GM08714 (cell line): ENCODE data around the gene RPL29.

Source experiments
- H3K4me3 ChIP-seq: fragments of 200-500 bp; sonication (Bioruptor generic); 2 replicates; pipeline ENCODE4 v1.5.1; 2014; ENCODE audit warnings: mild to moderate bottlenecking, low read length, inconsistent platforms
- ZNF274 ChIP-seq: IDR thresholded peaks from 2 replicates; pipeline ENCODE4 v1.6.1; 2012; ENCODE audit warnings: mild to moderate bottlenecking, low read depth, low read length

RPL29 gene

DNA sequence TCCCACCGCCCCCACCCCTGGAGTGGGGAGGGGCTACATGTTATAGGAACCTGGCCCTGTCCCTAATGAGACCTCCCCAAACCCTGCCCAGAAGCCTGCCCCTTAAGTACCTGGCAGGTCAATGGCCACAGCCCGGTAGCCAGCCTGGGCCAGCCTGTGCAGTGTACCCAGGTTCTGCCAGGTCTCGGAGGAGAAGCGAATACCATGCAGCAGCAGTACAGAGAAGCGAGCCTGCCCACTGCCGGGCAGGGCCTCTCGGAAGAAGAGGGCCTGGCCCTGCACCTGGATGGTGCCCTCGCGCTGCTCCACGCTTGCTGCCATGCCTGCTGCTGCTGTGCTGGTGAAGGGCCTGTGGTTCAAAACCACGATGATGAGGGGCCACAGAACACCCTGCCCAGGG lies 24.3 kb downstream of the RPL29 start:
- H3K4me3 ChIP-seq, result no peak overlapping the region
- TF ChIP-seq ZNF274, result no peak

- H3K4me3 ChIP-seq, result no peak overlapping the region
- TF ChIP-seq ZNF274, result no peak
These were observed 24.9 kb downstream of the RPL29 start for GRCh38 chr3:51970606-51971300.

GRCh38 chr3:51969841-51970240 lies 25.9 kb downstream of the RPL29 start:
- no peak for TF ChIP-seq ZNF274
- H3K4me3 ChIP-seq, result no peak overlapping the region

GRCh38 chr3:51968883-51969678 lies 26.6 kb downstream of the RPL29 start:
- no peak for TF ChIP-seq ZNF274
- no peak overlapping the region for H3K4me3 ChIP-seq

DNA sequence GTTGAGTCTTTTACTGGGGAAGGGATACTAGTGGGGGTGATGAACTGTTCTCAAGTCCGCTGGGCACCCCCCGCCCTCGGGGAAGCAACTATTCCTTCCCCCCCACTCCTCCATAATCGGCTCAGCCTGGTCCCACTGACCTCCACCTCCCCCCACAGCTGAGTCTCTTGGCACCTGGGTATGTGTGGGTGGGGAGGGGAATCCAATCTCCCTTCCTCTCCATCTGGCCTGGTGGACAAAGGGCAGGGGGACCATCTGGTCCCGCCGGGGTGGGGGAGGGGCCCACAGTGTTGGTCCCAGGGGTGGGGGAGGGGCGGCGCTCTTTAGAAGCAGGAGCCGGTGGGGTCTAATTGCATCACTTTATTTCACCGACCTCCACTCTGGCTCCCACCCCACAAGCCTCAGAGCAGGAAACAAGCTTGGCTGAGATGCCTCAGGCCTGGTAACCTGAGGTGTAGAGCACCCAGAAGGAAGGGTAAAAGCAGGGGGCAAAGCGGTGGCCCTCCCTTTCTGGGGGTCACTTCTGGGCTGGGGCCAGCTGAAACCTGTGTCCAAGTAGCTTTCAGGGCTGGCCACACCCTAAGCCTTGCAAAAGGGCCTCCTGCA lies 27.4 kb downstream of the RPL29 start:
- no peak for TF ChIP-seq ZNF274
- peak overlapping the region; percentile 49; the same call in 1 of the 2 replicates for H3K4me3 ChIP-seq

GRCh38 chr3:51967384-51968169 lies 28.1 kb downstream of the RPL29 start, which contains the start of gene PCBP4:
TSS of gene PCBP4 (minus strand) at chr3:51967454. CDS start at chr3:51961240, 6,214 bp downstream.
- no peak for TF ChIP-seq ZNF274
- peak within 1 kb of the TSS; percentile 61; the same call in 1 of the 2 replicates for H3K4me3 ChIP-seq

DNA sequence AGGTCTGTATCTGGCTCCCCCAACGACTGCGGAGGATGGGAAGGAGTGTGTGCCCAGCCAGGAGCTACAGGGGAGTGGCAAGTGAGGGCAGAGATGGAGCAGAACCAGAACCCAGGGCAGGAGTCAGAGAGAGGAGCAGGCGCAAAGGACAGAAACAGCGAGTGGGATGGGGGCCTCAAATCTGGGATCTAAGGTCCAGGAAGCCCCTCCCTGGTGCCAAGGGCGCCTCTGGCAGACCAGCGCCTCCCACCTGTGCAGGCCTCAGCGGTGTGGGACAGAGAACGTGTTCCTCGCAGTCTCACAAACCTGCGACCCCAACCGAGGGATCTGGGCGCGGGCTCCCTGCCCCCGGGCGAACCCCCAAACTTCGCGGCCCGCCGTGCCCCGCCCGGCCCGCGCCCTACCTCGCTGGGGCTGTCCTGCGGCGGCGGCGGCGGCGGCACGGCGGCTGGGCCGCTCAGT lies 28.7 kb downstream of the RPL29 start:
- H3K4me3 ChIP-seq, result peak overlapping the region; percentile 61; the same call in 1 of the 2 replicates
- no peak for TF ChIP-seq ZNF274

DNA sequence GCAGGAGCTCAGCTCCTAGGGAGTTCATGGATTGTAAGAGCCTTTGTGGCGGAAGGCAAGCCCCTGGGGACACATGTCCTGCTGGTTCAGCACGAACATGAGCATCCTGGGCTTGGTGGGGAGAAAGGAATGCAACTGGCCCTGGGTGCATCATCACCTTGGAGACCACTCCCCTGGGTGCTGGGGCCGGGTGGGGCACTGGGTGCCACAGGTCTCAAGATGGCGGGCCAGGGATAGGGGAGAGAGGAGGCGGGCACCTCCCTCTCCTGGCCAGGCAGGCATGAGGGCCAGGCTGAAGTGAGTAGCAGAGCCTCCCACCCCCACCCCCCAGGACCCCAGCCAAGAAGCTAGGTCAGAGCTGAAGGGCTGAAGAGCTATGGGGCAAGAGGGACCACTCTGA lies 29.2 kb downstream of the RPL29 start:
- no peak overlapping the region for H3K4me3 ChIP-seq
- no peak for TF ChIP-seq ZNF274

DNA sequence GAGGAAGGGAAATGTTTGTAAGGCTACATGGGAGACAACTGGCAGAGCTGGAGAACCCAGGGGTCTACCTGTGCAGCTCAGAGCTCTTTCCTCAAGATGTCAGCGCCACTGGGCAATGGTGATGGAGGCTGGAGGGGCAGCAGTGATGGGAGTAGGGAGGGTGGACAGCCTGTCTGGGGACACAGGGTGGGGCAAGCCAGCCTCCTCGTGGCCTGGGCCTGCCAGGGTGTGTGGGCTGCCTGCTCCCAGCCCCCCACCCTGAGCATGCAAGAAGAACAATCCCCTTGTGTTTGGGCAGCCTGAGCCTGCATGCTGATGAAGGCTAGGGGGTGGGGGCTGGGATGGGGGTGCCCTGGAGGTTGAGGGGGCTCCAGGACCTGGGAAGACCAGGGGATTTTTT lies 29.7 kb downstream of the RPL29 start:
- TF ChIP-seq ZNF274, result no peak
- H3K4me3 ChIP-seq, result no peak overlapping the region

- no peak for TF ChIP-seq ZNF274
- H3K4me3 ChIP-seq, result no peak overlapping the region
These were observed 31.2 kb downstream of the RPL29 start for GRCh38 chr3:51964521-51964920.

DNA sequence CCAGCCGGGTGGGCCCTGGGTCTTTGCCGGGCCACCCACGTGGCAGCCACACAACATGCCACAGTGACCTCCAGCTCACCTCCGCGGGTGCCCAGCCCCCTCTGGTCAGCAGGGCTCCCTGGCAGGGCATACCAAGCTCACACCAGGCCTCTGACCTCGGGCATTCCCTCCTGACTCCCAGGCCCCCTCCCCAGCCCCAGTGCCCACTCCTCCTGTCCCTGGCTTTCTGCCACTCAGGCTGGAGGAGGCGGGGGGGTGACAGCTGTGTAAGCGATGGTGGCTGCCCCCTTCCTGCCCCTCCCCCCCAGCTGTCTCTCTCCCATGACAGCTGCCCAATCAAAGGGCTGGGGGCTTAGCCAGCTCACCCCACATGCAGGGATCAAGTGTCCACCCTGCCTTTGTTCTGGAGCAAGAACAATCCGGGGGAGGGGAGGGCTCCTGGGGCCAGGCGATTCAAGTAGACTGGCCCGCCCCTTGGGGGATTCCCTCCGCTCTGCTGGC lies 31.7 kb downstream of the RPL29 start:
- no peak for TF ChIP-seq ZNF274
- H3K4me3 ChIP-seq, result no peak overlapping the region

GRCh38 chr3:51962854-51963530 lies 32.7 kb downstream of the RPL29 start:
- no peak overlapping the region for H3K4me3 ChIP-seq
- TF ChIP-seq ZNF274, result no peak
